HG03521 (cell line): ENCODE measurements around the gene SUB1.
"Not testable (repeated sequence)": the region's sequence is repeated elsewhere in the genome, so short reads cannot be mapped to it uniquely, and the experiment has no call there.

Experiments used
- ATAC-seq: cut with Tn5 transposase; IDR thresholded peaks from one replicate; pipeline ENCODE4 v1.9.1; 2021; ENCODE audit warnings: mild to moderate bottlenecking, moderate library complexity; ENCODE audit not compliant: unreplicated experiment

Gene SUB1

GRCh38 chr5:32565145-32565544 lies 20.2 kb upstream of the SUB1 start:
- ATAC-seq, result no peak

DNA sequence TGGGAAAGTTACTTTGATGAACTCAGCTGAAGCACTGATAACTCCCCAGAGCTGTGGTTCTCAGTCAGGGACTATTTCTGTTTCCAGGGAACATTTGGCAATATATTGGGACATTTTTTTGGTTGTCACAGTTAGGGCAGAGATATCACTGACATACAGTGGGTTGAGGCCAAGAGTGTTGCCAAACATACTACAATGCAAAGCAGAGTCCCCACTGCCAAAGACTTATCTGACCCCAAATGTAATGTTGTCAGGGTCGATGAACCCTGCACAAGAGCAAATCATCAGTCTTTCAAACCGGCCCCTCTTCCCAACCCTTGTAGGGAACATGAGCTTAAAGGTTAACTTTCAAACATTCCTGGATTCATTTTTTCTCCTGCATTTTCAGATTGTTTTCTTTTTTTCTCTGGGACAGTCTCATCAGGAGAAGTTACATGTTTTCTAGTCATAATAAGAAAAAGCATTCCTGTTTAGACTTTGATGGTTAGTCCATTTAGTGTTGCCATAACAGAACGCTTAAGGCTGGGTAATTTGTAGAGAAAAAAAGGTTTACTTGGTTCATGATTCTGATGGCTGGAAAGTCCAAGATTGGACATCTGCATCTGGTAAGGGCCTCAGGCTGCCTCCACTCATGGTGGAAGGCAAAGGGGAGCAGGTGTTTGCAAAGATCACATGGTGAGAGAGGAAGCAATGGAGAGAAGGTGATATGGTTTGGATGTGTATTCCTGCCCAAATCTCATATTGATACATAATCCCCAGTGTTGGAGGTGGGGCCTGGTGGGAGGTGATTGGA lies 18.8 kb upstream of the SUB1 start:
- ATAC-seq, result no peak

DNA sequence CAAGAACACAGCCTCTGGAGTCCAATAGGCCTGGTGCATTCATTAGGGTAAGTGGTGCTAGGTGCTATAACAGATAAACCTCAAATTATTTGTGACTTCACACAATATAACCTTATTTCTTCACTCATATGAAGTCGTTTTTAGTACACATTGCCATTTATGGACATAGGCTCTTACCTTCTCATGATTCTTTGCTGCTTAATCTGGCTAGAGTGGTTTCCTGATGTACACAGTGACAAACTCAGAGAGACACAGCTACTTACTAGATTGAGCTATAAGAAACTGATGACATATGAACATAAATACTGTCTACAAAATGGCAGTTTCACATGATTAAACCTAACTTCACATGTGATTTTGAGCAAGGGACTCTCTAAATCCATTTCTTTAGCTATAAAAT lies 14.2 kb upstream of the SUB1 start:
- no peak for ATAC-seq

DNA sequence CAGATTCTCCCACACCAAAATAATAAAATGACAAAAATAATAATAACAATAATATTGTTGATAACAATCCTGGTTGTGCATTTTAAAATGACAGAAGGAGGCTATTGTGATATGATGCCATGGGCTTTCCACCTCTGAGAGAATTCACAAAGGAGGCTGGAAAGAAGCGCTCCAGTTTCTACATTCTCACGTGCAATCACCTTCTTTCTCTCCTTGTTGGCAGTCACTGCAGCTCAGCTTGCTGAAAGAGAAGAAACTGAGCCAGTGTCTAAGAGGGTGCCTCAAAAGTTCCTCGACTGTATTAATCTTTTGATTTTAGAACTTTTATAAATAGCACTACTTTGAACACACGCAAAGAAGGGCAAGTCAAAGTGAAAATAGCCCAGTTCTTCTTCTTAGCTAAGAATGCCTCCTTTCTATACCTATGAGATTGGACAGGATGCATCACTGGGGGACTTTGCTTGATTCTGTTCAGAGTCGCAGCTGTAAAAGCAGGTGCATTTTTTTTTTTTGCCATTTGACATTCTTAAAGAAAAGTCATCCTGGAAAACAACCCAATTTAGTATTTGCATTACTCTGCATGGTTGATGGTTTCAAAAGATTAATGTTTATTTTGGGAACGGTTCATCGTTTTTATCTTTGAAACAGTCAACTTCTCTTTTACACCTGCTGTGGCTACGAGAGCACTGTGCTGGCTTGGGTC lies 12.4 kb upstream of the SUB1 start:
- peak; percentile 88 for ATAC-seq

DNA sequence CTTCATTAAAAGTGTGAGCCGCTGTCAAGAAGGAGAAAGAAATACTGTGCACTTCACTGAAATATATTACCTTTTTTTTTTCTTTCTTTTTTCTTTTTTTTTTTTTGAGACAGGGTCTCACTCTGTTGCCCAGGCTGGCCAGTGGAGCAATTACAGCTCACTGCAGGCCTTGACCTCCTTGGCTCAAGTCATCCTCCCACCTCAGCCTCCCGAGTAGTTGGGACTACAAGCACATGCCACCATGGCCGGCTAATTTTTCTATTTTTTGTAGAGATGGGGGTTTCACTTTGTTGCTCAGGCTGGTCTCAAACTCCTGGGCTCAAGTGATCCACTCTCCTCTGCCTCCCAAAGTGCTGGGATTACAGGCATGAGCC lies 11.9 kb upstream of the SUB1 start:
- ATAC-seq, result not testable (repeated sequence)

DNA sequence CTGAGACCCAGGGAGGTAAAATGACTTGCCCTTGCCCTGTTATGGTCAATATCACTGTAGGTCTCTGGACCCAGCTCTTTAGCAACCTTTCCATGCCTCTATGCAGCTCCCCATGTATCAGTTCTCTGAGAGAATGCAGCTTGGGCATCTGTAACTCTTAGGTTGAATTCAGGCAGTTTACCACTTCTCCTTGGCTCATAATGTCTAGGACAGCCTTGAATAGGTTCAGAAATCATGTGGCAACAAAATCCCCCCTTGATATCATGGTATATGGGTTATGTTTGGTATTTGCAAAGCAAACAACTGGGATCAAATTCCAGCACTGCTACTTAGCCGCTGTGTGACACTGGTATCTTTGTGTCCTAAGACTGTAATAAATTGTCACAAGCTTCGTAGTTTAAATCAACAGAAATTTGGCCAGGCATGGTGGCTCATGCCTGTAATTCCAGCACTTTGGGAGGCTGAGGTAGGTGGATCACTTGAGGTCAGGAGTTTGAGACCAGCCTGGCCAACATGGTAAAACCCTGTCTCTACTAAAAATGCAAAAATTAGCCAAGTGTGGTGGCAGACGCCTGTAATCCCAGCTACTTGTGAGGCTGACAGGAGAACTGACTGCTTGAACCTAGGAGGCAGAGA lies 10.7 kb upstream of the SUB1 start:
- no peak for ATAC-seq

- ATAC-seq, result no peak
These were observed 7.0 kb upstream of the SUB1 start for GRCh38 chr5:32578363-32578762.

DNA sequence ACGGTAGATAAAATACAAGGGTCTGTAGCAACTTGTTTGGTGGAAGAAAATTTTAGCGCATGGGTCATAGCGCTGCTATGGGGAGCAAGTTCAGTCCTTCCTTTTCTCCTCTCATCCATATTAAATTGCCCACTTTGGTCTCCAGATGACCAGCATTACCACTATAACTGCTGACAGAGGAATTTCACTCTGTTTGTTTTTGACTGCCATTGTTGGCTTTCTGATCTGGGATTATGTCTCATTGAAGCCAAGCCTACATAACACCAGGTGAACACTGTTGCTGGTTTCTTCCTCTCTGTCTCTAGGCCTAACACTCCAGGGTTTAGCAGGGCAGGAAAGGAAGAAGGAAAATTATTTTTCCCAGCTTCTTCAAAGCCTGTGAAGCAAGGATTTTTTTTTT lies 6.6 kb upstream of the SUB1 start:
- ATAC-seq, result no peak

GRCh38 chr5:32581010-32581785 lies 4.2 kb upstream of the SUB1 start:
- no peak for ATAC-seq

DNA sequence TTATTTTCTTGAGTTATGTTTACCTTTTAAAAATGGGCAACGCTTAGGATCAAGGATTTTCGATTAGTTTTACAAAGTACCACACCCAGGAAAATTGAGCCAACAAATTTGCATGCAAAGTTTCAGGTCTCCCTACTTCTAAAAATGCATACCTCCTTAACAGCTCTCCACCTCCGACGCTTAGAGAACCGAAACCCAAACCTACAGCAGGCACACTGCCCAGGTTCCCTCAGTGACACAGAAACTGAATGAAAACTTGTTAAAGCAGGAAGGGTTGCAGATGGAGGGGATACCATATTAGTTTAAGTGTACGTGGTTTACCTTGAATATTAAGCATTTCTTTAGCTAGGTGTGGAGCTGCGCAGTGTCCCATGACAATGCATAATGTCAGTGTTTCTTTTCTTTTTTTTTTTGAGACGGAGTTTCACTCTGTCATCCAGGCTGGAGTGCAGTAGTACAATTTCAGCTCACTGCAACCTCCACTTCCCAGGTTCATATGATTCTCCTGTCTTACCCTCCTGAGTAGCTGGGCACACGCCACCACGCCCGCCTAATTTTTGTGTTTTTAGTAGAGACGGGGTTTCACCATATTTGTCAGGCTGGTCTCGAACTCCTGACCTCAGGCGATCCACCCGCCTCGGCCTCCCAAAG lies 1.6 kb upstream of the SUB1 start:
- ATAC-seq, result peak; percentile 63

GRCh38 chr5:32584646-32585045 lies 711 bp upstream of the SUB1 start:
- no peak for ATAC-seq

GRCh38 chr5:32585122-32585445 lies 273 bp upstream of the SUB1 start:
- ATAC-seq, result no peak

- no peak for ATAC-seq
These were observed 881 bp downstream of the SUB1 start for GRCh38 chr5:32586276-32586599.

DNA sequence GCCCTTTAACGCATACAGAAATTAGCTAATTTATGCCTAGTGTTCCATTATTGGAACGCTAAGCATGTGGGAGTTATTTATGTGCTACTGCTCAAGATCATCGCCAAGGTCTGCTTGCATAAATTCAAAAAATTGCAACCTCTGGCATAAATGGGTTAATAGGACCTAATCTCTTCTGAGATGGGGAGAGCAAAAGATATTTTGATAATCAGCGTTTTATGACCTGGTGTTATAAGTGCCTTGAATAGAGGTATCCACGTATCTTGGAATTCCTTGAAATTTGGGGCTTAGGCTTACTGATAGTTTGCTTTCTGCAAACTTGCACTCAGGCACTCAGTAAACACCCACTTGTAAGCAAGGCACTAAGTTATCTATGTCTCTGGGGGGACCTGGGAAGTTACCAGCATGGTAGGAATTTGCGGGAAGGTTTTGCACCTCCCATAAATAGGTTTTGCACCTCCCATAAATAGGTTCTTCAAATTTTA lies 1.8 kb downstream of the SUB1 start:
- no peak for ATAC-seq

- no peak for ATAC-seq
These were observed 4.1 kb downstream of the SUB1 start for GRCh38 chr5:32589416-32589815.

- no peak for ATAC-seq
These were observed 4.8 kb downstream of the SUB1 start for GRCh38 chr5:32589942-32590869.

GRCh38 chr5:32595118-32595517 lies 9.8 kb downstream of the SUB1 start:
- no peak for ATAC-seq

GRCh38 chr5:32597041-32597629 lies 11.8 kb downstream of the SUB1 start:
- no peak for ATAC-seq

DNA sequence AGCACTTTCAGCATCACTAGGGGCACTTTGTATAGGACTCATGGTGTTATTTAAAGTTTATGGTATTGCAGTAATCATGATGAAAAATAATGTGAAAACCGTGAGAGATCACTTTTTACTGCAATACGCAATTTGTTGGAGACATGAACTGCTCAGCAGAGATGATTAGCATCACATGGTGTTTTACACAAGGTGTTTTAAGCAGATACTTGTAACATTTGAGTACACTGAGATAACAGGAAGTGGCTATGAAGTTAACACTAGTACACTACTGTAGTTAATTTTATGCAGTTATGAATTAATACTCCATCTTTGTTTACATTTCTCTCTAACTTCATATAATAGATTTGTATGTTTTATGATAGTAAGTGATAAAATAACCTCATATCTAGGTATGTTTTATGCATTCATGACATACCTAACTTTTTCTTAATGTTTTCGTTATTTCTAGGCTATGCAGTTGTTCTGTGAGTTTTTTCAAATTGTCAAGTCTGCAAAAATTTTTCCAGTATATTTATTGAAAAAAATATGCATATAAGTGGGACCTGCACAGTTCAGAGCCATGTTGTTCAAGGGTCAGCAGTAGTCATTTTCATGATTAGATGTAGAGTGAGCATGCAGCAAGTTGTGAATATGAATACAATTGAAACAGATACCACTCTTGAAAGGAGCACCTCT lies 13.0 kb downstream of the SUB1 start:
- no peak for ATAC-seq
